GM19397 (cell line): ENCODE results near the gene SH3TC2.
"Not testable (repeated sequence)": the region's sequence is repeated elsewhere in the genome, so short reads cannot be mapped to it uniquely, and the experiment has no call there.

ENCODE experiments used
- ATAC-seq: cut with Tn5 transposase; IDR thresholded peaks from one replicate; pipeline ENCODE4 v1.9.1; 2021; ENCODE audit warnings: mild to moderate bottlenecking, moderate library complexity; ENCODE audit not compliant: unreplicated experiment

The SH3TC2 gene

GRCh38 chr5:149063017-149063687, at the start of gene SH3TC2:
Gene SH3TC2, minus strand, starts transcription at chr5:149063062. Its CDS starts 40 bp downstream, at chr5:149063022.
- no peak for ATAC-seq

- no peak for ATAC-seq
Observed at GRCh38 chr5:149110406-149110805, 47.5 kb upstream of the SH3TC2 start.

GRCh38 chr5:149108651-149109280, 45.9 kb upstream of the SH3TC2 start:
- no peak for ATAC-seq

- ATAC-seq = no peak
Observed at GRCh38 chr5:149100331-149100730, 37.5 kb upstream of the SH3TC2 start.

GRCh38 chr5:149099920-149100319, 37.1 kb upstream of the SH3TC2 start:
- no peak for ATAC-seq

GRCh38 chr5:149094996-149095395, 32.1 kb upstream of the SH3TC2 start:
- no peak for ATAC-seq

GRCh38 chr5:149093625-149094024, 30.8 kb upstream of the SH3TC2 start:
- ATAC-seq = no peak

- ATAC-seq = no peak
Observed at GRCh38 chr5:149089796-149090195, 26.9 kb upstream of the SH3TC2 start.

GRCh38 chr5:149088686-149089085, 25.8 kb upstream of the SH3TC2 start:
- no peak for ATAC-seq

- ATAC-seq = no peak
Observed at GRCh38 chr5:149083846-149084245, 21.0 kb upstream of the SH3TC2 start.

- ATAC-seq = no peak
Observed at GRCh38 chr5:149082271-149082670, 19.4 kb upstream of the SH3TC2 start.

GRCh38 chr5:149080294-149080693, 17.4 kb upstream of the SH3TC2 start:
- ATAC-seq = no peak

- ATAC-seq = no peak
Observed at GRCh38 chr5:149079883-149080282, 17.0 kb upstream of the SH3TC2 start.

GRCh38 chr5:149074071-149074470, 11.2 kb upstream of the SH3TC2 start:
- ATAC-seq = not testable (repeated sequence)

- ATAC-seq = no peak
Observed at GRCh38 chr5:149073213-149073612, 10.4 kb upstream of the SH3TC2 start.

- ATAC-seq = no peak
Observed at GRCh38 chr5:149072791-149073190, 9.9 kb upstream of the SH3TC2 start.

- ATAC-seq = no peak
Observed at GRCh38 chr5:149072376-149072775, 9.5 kb upstream of the SH3TC2 start.

- ATAC-seq = no peak
Observed at GRCh38 chr5:149071756-149072155, 8.9 kb upstream of the SH3TC2 start.

GRCh38 chr5:149071216-149071615, 8.4 kb upstream of the SH3TC2 start:
- no peak for ATAC-seq

- ATAC-seq = no peak
Observed at GRCh38 chr5:149069711-149070110, 6.8 kb upstream of the SH3TC2 start.

- no peak for ATAC-seq
Observed at GRCh38 chr5:149063896-149064478, 1.1 kb upstream of the SH3TC2 start.

- ATAC-seq = no peak
Observed at GRCh38 chr5:149062371-149063016, 368 bp downstream of the SH3TC2 start.
